GM12872 (cell line): ENCODE measurements around the gene PSAT1.

Experiments used
- TF ChIP-seq, protein P1 (sequence below): IDR thresholded peaks from 3 replicates; pipeline ENCODE4 v1.5.1; 2011; ENCODE audit warnings: low read depth, mild to moderate bottlenecking, low read length, moderate library complexity; ENCODE audit not compliant: insufficient read depth

Gene PSAT1

DNA sequence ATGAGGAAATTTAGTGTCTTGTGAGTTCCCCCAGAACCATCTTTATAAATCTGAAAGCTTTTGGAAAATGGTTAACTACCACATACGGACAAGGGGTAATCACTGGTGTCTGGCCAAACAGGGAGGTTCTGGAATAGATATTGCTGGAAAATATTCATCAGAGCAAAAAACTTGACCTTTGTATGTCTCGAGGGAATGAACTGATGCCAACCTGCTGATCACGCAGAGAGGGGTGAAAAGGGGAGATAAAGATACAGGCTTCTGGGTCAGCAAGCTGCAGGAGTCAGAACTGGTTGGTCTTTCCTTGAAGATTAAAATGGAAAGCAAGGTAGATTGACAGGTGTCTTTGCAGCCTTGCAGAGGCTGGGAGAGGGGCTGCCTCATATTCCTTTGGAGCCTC lies 35.5 kb downstream of the PSAT1 start:
- TF ChIP-seq, protein P1, sequence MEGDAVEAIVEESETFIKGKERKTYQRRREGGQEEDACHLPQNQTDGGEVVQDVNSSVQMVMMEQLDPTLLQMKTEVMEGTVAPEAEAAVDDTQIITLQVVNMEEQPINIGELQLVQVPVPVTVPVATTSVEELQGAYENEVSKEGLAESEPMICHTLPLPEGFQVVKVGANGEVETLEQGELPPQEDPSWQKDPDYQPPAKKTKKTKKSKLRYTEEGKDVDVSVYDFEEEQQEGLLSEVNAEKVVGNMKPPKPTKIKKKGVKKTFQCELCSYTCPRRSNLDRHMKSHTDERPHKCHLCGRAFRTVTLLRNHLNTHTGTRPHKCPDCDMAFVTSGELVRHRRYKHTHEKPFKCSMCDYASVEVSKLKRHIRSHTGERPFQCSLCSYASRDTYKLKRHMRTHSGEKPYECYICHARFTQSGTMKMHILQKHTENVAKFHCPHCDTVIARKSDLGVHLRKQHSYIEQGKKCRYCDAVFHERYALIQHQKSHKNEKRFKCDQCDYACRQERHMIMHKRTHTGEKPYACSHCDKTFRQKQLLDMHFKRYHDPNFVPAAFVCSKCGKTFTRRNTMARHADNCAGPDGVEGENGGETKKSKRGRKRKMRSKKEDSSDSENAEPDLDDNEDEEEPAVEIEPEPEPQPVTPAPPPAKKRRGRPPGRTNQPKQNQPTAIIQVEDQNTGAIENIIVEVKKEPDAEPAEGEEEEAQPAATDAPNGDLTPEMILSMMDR, result no peak

DNA sequence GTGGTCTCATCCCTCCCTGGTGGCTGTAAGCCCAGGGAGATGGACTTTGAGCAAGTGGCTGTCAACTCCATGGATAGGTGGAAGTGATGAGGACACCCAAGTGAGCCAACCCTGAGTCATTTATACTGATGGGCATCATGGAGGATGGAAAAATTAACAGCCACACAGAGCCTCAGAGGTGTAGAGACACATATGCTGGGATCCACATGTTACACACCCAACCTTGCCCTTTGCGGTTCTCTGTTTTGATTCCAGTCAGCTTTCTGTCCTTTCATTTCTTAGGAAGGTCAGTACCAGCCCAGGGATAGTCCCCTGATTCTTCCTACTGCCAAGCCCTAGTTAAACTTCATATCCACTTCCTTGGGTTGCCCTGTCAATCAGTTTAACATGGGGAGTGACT lies 51.9 kb downstream of the PSAT1 start:
- TF ChIP-seq, protein P1, result no peak

DNA sequence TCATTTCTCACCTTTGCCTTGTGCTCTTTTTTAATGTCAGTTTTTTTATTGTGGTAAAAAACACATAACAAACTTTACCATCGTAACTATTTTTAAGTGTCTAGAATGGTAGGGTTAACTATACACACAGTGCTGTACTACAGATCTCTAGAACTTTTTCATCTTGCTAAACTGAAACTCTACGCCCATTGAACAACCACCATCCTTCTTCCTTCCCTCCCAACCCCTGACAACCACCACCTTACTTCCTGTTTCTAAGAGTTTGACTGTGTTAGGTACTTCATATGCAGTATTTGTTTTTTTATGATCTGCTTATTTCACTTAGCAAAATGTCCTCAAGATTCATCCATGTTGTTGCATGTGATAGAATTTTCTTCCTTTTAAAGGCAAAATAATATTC lies 54.9 kb downstream of the PSAT1 start:
- TF ChIP-seq, protein P1, result no peak

DNA sequence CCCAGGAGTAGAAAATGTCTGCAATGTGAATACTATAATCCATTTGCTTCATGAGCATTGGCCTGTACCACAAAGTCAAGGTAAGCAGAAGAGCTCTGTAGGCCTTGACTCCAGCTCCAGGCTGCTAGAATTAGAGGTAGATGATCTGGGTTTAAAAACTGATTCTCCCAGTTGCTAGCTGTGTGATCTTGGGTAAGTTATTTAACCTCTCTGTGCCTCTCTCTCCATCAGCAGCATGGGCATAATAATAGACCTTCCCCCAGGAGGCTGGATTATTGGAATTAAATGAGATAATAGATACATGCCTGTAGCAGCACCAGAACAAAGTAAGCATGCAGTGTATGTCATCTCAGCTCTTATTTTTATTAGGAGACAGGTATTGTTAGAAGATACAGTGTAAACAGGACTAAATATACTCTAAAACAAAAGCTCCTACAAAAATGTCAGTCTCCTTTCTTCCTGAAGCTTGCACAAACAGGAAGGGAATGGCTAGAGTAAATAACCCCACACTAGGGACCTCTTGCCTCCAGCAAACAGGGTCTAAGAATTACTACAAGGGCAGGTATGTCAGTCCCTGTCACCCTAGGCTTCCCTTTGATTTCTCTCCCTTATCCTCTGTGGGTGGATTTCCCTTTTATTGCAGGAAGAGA lies 57.5 kb downstream of the PSAT1 start:
- TF ChIP-seq, protein P1, result no peak

DNA sequence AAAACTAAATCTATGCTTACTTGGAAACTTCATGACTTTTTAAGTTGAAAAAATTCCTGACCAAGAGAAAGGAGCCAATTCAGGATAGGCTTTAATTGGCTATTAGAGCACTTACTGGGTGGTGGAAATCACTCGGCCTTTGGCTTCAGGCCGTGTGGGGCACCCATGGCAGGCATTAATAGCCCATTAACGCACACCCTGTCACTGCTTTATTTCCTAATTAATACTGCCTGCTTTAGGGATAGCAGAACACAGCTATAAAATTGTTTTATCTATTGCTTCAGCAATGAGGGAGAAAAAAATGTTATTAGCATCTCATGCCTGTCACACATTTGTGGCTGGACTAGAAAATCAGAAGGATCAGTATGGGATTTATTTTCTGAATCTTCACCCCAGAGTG lies 58.1 kb downstream of the PSAT1 start:
- TF ChIP-seq, protein P1, result no peak

DNA sequence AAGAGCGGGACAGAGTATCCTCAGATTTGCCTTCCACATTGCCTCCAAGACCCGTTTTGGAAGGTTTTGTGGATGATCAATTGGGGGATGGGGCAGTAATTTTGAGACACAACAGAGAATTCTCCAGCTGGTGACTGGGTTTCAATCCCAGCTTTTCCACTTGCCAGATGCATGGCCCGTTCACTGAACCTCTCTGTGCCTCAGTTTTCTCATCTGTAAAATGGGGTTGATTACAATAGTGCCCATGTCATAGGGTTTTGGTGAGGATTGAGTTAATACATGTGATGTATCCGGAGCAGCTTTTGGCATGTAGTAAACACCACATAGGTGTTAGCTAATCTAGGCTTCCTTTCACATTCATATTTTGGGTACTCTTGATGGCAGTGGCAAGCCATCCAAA lies 59.7 kb downstream of the PSAT1 start:
- TF ChIP-seq, protein P1, result no peak

DNA sequence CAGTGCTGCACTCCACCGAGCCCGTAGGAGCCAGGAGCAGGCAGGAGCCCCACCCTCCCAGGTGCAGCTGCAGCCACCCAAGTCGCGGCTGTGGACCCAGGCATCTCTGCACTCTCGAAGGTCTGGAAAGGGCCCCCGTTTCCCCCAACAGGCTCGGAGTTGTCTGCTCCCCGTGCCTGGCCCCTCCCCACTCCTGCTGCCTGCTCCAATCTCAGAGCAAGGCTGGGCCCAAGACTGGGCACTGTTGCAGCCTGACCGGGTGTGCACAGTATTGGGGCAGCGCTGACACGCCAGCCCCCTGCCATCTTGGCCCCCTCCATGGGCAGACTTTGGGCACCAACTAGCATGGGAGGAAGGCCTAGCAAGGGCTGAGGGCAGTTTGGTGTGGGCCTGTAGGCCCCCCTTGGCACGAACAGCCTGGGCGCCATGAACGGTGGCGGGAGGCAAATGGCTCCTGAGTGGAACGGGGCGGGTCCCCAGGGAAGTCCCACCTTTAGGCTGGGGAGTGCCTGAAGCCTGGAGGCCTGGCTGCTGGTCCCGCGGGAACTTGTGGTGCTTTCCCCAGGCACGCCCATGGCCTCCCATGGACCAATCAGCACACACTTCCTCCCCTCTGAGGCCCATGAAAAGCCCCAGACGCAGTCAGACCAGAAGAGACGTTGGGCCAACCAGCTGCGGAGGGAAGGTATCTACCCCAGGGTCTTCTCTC lies 60.4 kb downstream of the PSAT1 start:
- TF ChIP-seq, protein P1, result no peak
